ENCODE measurements around the gene SCN1B.

DNA sequence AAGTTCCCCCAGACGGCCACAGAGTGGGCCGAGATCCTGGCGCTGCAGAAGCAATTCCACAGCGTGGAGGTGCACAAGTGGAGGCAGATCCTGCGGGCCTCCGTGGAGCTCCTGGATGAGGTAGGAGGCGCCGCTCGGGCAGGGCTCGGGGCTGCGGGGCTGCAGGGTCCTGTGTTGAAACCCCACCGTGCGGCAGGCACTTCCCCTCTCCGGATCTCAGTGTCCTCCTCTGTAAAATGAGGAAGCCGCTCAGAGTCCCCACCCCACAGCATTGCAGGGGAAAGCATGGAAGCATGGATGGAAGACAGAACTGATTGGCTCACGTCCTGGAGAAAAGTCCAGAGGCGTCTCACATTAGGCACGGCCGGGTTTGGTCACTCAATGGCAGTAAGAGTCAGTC is 6.8 kb upstream of the SCN1B start:
- TF ChIP-seq, protein P1, sequence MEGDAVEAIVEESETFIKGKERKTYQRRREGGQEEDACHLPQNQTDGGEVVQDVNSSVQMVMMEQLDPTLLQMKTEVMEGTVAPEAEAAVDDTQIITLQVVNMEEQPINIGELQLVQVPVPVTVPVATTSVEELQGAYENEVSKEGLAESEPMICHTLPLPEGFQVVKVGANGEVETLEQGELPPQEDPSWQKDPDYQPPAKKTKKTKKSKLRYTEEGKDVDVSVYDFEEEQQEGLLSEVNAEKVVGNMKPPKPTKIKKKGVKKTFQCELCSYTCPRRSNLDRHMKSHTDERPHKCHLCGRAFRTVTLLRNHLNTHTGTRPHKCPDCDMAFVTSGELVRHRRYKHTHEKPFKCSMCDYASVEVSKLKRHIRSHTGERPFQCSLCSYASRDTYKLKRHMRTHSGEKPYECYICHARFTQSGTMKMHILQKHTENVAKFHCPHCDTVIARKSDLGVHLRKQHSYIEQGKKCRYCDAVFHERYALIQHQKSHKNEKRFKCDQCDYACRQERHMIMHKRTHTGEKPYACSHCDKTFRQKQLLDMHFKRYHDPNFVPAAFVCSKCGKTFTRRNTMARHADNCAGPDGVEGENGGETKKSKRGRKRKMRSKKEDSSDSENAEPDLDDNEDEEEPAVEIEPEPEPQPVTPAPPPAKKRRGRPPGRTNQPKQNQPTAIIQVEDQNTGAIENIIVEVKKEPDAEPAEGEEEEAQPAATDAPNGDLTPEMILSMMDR (IDR thresholded peaks at IDR 0.05), result no peak
- no peak for TF ChIP-seq POLR2A (IDR thresholded peaks at IDR 0.05)
